ENCODE data around the gene POLR2I.
A peak's percentile ranks its signal among the peaks of the same experiment; 100 is the strongest.

The POLR2I gene

GRCh38 chr19:36151144-36152018 lies 36.7 kb upstream of the POLR2I start:
- TF ChIP-seq, protein P1, sequence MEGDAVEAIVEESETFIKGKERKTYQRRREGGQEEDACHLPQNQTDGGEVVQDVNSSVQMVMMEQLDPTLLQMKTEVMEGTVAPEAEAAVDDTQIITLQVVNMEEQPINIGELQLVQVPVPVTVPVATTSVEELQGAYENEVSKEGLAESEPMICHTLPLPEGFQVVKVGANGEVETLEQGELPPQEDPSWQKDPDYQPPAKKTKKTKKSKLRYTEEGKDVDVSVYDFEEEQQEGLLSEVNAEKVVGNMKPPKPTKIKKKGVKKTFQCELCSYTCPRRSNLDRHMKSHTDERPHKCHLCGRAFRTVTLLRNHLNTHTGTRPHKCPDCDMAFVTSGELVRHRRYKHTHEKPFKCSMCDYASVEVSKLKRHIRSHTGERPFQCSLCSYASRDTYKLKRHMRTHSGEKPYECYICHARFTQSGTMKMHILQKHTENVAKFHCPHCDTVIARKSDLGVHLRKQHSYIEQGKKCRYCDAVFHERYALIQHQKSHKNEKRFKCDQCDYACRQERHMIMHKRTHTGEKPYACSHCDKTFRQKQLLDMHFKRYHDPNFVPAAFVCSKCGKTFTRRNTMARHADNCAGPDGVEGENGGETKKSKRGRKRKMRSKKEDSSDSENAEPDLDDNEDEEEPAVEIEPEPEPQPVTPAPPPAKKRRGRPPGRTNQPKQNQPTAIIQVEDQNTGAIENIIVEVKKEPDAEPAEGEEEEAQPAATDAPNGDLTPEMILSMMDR (conservative IDR thresholded peaks at IDR 0.05) = no peak
- no peak overlapping the region for H3K27ac ChIP-seq

DNA sequence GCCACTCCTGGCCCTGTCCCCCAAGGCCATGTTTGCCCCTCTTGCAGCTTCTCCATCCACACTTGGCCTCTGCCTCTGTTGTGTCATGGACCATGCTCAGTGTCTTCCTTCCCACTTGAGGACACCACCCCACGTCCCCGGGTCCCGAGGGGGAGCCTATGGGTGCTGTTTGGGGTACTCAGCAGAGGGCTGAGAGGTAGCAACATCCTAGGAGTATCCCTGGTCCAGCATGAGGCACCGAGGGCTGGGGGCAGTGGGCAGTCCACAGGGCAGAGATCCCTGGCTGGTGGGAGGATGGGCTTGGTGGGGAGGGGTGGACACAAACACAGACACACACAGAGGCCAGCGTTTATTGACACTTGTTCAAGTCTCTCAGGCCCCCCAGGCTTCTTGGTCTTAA lies 35.9 kb upstream of the POLR2I start:
- H3K27ac ChIP-seq = no peak overlapping the region; the same call in 1 of the 2 replicates
- TF ChIP-seq, protein P1 (conservative IDR thresholded peaks at IDR 0.05) = no peak

DNA sequence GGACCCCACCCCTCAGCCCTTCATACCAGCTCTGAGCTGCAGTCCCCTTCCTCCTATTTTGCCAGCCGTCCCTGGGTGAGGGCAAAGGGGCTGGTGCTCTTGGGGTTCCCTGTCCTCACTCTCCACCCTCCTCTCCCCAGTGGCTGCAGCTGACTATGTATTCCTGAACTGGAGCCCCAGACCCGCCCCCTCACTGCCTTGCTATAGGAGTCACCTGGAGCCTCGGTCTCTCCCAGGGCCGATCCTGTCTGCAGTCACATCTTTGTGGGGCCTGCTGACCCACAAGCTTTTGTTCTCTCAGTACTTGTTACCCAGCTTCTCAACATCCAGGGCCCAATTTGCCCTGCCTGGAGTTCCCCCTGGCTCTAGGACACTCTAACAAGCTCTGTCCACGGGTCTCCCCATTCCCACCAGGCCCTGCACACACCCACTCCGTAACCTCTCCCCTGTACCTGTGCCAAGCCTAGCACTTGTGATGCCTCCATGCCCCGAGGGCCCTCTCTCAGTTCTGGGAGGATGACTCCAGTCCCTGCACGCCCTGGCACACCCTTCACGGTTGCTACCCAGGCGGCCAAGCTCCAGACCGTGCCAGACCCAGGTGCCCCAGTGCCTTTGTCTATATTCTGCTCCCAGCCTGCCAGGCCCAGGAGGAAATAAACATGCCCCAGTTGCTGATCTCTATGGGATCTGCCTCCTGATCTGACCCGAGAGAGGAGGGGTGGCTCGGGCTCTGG lies 35.2 kb upstream of the POLR2I start:
- TF ChIP-seq, protein P1 (conservative IDR thresholded peaks at IDR 0.05) = no peak

GRCh38 chr19:36144624-36145023 lies 29.9 kb upstream of the POLR2I start:
- H3K27ac ChIP-seq = no peak overlapping the region
- TF ChIP-seq, protein P1 (conservative IDR thresholded peaks at IDR 0.05) = no peak

More for the DNA sequence above, 35.2 kb upstream of the POLR2I start:
- no peak overlapping the region; the same call in 1 of the 2 replicates for H3K27ac ChIP-seq

- TF ChIP-seq, protein P1 (conservative IDR thresholded peaks at IDR 0.05) = no peak
These were observed 27.8 kb upstream of the POLR2I start for GRCh38 chr19:36142496-36142895.

GRCh38 chr19:36142046-36142445 lies 27.4 kb upstream of the POLR2I start:
- TF ChIP-seq, protein P1 (conservative IDR thresholded peaks at IDR 0.05) = no peak
- H3K27ac ChIP-seq = peak overlapping the region; percentile 99; the same call in 1 of the 2 replicates

More at GRCh38 chr19:36142496-36142895, 27.8 kb upstream of the POLR2I start:
- H3K27ac ChIP-seq = peak overlapping the region; percentile 99; the same call in 1 of the 2 replicates

All from VCaP (cell line).